ENCODE results near the gene IL22RA2.

The IL22RA2 gene

GRCh38 chr6:137175157-137175867 lies 1.9 kb upstream of the IL22RA2 start:
- no peak overlapping the region for H3K4me3 ChIP-seq (ENCODE audit: low read depth, low read length)
- no peak for TF ChIP-seq CTCF (IDR thresholded peaks at IDR 0.05; ENCODE audit: borderline replicate concordance, insufficient read depth, low read depth, low read length)

DNA sequence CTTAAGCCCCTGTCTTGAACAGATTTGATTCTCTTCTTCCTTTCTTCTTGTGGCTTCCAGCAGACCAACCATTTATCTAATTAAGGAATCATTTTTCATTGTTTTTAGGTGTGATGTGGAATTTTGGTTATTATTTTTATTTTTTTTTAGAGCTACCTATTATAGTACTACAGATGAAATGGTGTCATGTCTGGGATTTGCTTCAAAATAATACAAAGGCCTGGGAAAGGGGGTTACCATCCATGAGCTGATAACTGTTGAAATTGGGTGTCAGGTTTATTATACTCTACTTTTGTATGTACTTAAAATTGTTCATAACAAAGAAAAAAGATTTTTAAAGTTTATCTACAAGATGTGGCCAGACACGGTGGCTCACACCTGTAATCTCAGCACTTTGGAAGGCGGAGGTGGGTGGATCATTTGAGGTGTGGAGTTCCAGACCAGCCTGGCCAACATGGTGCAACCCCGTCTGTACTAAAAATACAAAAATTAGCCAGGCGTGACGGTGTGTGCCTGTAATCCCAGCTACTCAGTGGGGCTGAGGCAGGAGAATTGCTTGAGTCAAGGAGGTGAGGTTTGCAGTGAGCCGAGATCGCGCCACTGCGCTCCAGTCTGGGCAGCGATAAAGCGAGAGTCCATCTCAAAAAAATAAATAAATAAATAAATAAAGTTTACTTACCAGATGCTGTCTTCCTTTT lies 561 bp downstream of the IL22RA2 start:
- no peak overlapping the region for H3K4me3 ChIP-seq (ENCODE audit: low read depth, low read length)
- no peak for TF ChIP-seq CTCF (IDR thresholded peaks at IDR 0.05; ENCODE audit: borderline replicate concordance, insufficient read depth, low read depth, low read length)

- H3K4me3 ChIP-seq (ENCODE audit: low read depth, low read length): no peak overlapping the region
These were observed 1.4 kb downstream of the IL22RA2 start for GRCh38 chr6:137171824-137172733.

DNA sequence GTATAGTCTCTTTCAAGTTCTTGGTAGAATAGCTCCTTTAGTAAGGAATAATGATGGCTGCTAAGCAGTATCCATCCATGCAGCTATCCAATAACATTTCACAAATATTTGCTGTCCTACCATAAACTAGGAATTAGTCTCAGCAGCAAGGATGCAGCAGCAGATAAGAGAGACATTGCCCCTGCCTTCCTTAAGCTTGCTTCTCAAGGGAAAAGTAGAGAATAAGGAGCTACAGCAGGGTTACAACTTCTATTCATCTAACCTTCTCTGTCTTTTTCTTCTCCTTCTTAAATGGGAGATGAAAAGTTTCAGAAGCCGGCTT lies 2.4 kb downstream of the IL22RA2 start:
- H3K4me3 ChIP-seq (ENCODE audit: low read depth, low read length): no peak overlapping the region
- no peak for TF ChIP-seq CTCF (IDR thresholded peaks at IDR 0.05; ENCODE audit: borderline replicate concordance, insufficient read depth, low read depth, low read length)

More at GRCh38 chr6:137171824-137172733, 1.4 kb downstream of the IL22RA2 start:
- no peak for TF ChIP-seq CTCF (IDR thresholded peaks at IDR 0.05; ENCODE audit: borderline replicate concordance, insufficient read depth, low read depth, low read length)

DNA sequence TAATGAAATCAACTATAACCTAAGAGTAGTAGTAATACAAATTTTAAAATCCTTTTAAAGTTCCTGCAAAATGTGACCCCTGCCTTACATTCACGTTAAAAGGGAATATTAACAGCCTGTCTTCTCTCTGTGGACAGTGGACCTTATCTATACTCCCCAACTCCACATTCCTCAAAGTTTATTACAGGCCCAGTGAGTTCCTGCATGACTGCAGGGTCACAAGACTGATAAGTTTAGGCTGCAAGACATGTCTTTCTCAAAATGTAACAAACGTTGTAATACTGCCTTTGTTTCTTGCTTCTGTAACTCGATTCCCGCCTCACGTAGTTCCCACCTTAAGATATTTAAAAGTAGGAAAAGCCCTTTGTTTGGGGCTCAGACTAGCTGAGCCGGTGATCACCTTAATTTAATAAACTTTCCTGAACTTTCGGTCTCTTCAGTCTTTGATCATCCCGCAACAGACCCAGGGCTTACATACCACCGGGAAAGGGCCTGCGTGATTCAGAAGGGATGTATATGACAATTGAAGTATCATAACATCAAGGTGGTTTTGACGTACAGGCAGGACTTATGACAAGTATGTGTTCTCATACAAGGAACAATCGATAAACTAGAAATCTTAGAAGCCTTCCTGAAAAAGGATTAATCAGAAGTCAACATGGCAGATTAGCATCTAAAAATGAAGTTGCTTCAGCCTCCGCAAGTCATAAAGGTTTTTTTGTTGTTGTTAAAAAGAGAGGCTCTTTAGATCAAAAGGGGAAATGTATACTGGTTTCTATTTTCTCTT lies 3.0 kb downstream of the IL22RA2 start:
- TF ChIP-seq CTCF (IDR thresholded peaks at IDR 0.05; ENCODE audit: borderline replicate concordance, insufficient read depth, low read depth, low read length): no peak
- H3K4me3 ChIP-seq (ENCODE audit: low read depth, low read length): no peak overlapping the region

GRCh38 chr6:137167702-137168377 lies 5.6 kb downstream of the IL22RA2 start:
- H3K4me3 ChIP-seq (ENCODE audit: low read depth, low read length): no peak overlapping the region
- TF ChIP-seq CTCF (IDR thresholded peaks at IDR 0.05; ENCODE audit: borderline replicate concordance, insufficient read depth, low read depth, low read length): no peak

All from GM12875 (cell line).